Activated effector memory CD4-positive, alpha-beta T cell treated with Interleukin-2 at 50 U/mL for 16 hours (primary cell): ENCODE data around the gene BCL2L2.

Source experiments
- DNase-seq: peaks from one replicate; pipeline ENCODE4 v3.0.0-alpha.2; 2020

The BCL2L2 gene

GRCh38 chr14:23357261-23357660, 50.6 kb downstream of the BCL2L2 start:
- no peak for DNase-seq

- no peak for DNase-seq
These were observed 51.4 kb downstream of the BCL2L2 start for GRCh38 chr14:23358042-23358441.

- no peak for DNase-seq
These were observed 52.0 kb downstream of the BCL2L2 start for GRCh38 chr14:23358553-23359166.

- no peak for DNase-seq
These were observed 52.6 kb downstream of the BCL2L2 start for GRCh38 chr14:23359167-23359626.

GRCh38 chr14:23359722-23360447, 53.3 kb downstream of the BCL2L2 start:
- DNase-seq: no peak

GRCh38 chr14:23360496-23360895, 53.9 kb downstream of the BCL2L2 start:
- DNase-seq: no peak

- DNase-seq: no peak
These were observed 54.7 kb downstream of the BCL2L2 start for GRCh38 chr14:23361320-23361719.
